Naive B cell (primary cell): ENCODE results near the gene ELFN2. TPM values are rescaled to one million over a fixed set of nuclear protein-coding genes. Genes with fewer than 3 reads are reported as not detected.

ENCODE experiments used
- ATAC-seq, 2 donors: fragments of 150-1000 bp; cut with Tn5 transposase; 2 replicates each; pipeline ENCODE4 v1.10.0; 2021; ENCODE audit warnings: low read depth in 2 of 2, mild to moderate bottlenecking in 2 of 2, moderate library complexity in 2 of 2
- DNase-seq: peaks from one replicate; pipeline ENCODE4 v3.0.0; 2022
- H3K27ac Mint-ChIP-seq, 6 donors: one replicate each; pipeline ENCODE4 v1.8.0; 2020 to 2022; ENCODE audit warnings: mild to moderate bottlenecking in 6 of 6, mixed read lengths in 6 of 6, moderate library complexity in 5 of 6, inconsistent platforms in 2 of 6
- H3K27me3 Mint-ChIP-seq, 3 donors: one replicate each; pipeline ENCODE4 v1.8.0; 2021 to 2022; ENCODE audit warnings: mixed read lengths in 3 of 3, mild to moderate bottlenecking in 1 of 3
- H3K36me3 Mint-ChIP-seq, 2 donors: one replicate each; pipeline ENCODE4 v1.8.0; 2020 to 2022; ENCODE audit warnings: mixed read lengths in 2 of 2, inconsistent platforms in 1 of 2, mild to moderate bottlenecking in 1 of 2
- H3K4me1 Mint-ChIP-seq, 3 donors: one replicate each; pipeline ENCODE4 v1.8.0; 2020 to 2022; ENCODE audit warnings: mixed read lengths in 3 of 3, inconsistent platforms in 1 of 3, mild to moderate bottlenecking in 1 of 3, moderate library complexity in 1 of 3
- H3K4me3 Mint-ChIP-seq, 8 donors: one replicate each; pipeline ENCODE4 v1.8.0; 2020 to 2022; ENCODE audit warnings: mild to moderate bottlenecking in 8 of 8, mixed read lengths in 8 of 8, moderate library complexity in 8 of 8, inconsistent platforms in 2 of 8
- H3K9me3 Mint-ChIP-seq, 7 donors: one replicate each; pipeline ENCODE4 v1.8.0; 2020 to 2022; ENCODE audit warnings: mixed read lengths in 7 of 7, mild to moderate bottlenecking in 5 of 7, inconsistent platforms in 2 of 7, moderate library complexity in 1 of 7
- polyA plus RNA-seq, 6 donors: library from polyadenylated mRNA; unstranded; fragments of 300-500 nt; fragmentation: Illumina TruSeq; gene quantifications; one replicate each; pipeline ENCODE4 v1.2.3, GENCODE V29; 2021; ENCODE audit warnings: low read depth in 6 of 6

ELFN2 gene
- polyA plus RNA-seq, 6 donors from 2014 or later, result not detected

DNA sequence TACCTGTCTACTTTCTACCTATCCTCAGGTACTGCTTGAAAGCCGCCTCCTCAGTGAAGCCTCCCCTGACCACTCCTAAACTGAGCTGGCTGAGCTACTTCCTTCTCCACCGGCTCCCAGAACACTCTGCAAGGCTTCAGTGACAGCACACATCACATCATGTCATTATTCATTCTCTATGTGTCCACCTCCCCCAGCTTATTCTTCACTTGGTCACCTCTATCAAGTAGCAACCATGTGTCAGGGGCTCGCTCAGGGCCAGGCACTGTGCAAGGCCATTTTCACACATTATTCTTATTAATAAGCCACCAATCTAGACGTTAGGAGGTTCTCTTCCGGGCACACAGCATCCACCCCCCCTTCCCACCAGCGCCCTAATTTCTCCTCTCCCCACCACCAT is 3.7 kb upstream of the ELFN2 start:
- H3K4me1 Mint-ChIP-seq, result peaks cover 4 to 25% (median 23%) of the 10 kb centered on the region in 3 donors
- ATAC-seq (no peak), DNase-seq (no peak)
- peak overlapping the region in 1 of 6 donors; percentile 54 for H3K27ac Mint-ChIP-seq
- H3K36me3 Mint-ChIP-seq, result peaks cover 0 to 5% of the 10 kb centered on the region in 2 donors
- peaks cover 0 to 3% (median 0%) of the 10 kb centered on the region in 7 donors for H3K9me3 Mint-ChIP-seq
- peaks cover 52 to 87% (median 76%) of the 10 kb centered on the region in 3 donors for H3K27me3 Mint-ChIP-seq
- no peak overlapping the region for H3K4me3 Mint-ChIP-seq

- Mint-ChIP-seq H3K36me3 (peaks cover 0 to 5% of the 10 kb centered on the region in 2 donors), H3K4me1 (peaks cover 4 to 31% (median 18%) of the 10 kb centered on the region in 3 donors), H3K27me3 (peaks cover 52 to 92% (median 76%) of the 10 kb centered on the region in 3 donors), H3K27ac (peak overlapping the region in 1 of 6 donors; percentile 75), H3K9me3 (peaks cover 0 to 3% (median 0%) of the 10 kb centered on the region in 7 donors), H3K4me3 (peak overlapping the region; percentile 7 to 73 (median 48))
- peak; percentile 33 for DNase-seq
- ATAC-seq, result peak; percentile 42 to 61
Measured at GRCh38 chr22:37428649-37429586, 1.6 kb upstream of the ELFN2 start.

- H3K27ac Mint-ChIP-seq, result peak overlapping the region in 1 of 6 donors; percentile 75
- H3K36me3 Mint-ChIP-seq, result peaks cover 0 to 5% of the 10 kb centered on the region in 2 donors
- no peak for ATAC-seq
- DNase-seq, result no peak
- H3K4me1 Mint-ChIP-seq, result peaks cover 4 to 31% (median 18%) of the 10 kb centered on the region in 3 donors
- H3K9me3 Mint-ChIP-seq, result peaks cover 0 to 3% (median 0%) of the 10 kb centered on the region in 7 donors
- peaks cover 55 to 88% (median 74%) of the 10 kb centered on the region in 3 donors for H3K27me3 Mint-ChIP-seq
- H3K4me3 Mint-ChIP-seq, result peak overlapping the region in 6 of 8 donors; percentile 39 to 74 (median 70)
Measured at GRCh38 chr22:37427711-37428635, 694 bp upstream of the ELFN2 start.

- DNase-seq (no peak), ATAC-seq (peak in 1 of 2 donors; percentile 20)
- Mint-ChIP-seq H3K9me3 (no peaks in the 10 kb centered on the region), H3K4me3 (peak overlapping the region in 7 of 8 donors; percentile 49 to 81 (median 72)), H3K27ac (peak overlapping the region in 1 of 6 donors; percentile 76), H3K36me3 (no peaks in the 10 kb centered on the region), H3K27me3 (peaks cover 50 to 82% (median 68%) of the 10 kb centered on the region in 3 donors), H3K4me1 (peaks cover 4 to 31% (median 18%) of the 10 kb centered on the region in 3 donors)
Measured at GRCh38 chr22:37426706-37427134, 559 bp downstream of the ELFN2 start.

DNA sequence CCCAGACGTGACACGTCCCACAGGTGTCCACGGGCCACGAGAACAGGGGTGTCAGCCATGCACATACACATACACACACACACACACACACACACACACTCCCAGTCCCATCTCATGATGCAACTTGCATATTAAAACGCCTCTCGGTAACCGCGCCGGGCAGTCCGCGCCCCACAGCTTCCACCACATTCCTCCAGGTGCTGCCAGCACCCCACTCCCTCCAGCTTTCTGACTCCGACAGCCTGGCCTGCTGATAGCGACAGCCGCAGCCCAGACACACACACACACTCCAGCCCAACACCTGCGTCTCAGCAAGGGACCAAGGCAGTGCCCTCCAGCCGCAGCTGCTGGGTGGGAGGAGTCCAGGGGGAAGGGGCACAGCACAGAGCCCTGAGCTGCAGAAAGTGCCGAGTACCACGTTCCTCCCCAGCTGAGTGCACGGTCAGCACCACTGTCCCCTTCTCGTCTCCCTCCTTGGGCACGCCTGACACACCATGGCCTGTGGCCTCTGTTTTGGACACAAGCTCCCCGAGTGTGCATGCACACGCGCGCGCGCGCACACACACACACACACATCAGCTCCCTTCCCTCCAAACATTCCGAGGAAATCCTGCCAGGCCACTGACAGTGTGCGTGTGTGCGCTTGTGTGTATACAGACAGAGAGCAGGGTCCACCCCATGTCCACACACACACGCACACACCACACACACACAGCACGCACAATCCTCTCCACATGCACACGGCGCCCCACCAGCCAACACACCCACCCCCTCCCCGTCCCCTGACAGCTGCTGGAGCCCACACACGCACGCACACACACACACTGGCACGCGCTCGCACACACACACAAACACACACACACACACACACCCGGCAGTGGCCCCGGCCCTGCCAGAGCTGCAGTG is 1.2 kb downstream of the ELFN2 start:
- DNase-seq (no peak), ATAC-seq (peak; percentile 22 to 24)
- peaks cover 50 to 82% (median 68%) of the 10 kb centered on the region in 3 donors for H3K27me3 Mint-ChIP-seq
- peak overlapping the region in 3 of 6 donors; percentile 26 to 73 (median 64) for H3K27ac Mint-ChIP-seq
- H3K36me3 Mint-ChIP-seq, result no peaks in the 10 kb centered on the region
- H3K9me3 Mint-ChIP-seq, result no peaks in the 10 kb centered on the region
- peak overlapping the region in 6 of 8 donors; percentile 56 to 81 (median 73) for H3K4me3 Mint-ChIP-seq
- peaks cover 4 to 34% (median 18%) of the 10 kb centered on the region in 3 donors for H3K4me1 Mint-ChIP-seq

- H3K9me3 Mint-ChIP-seq, result no peaks in the 10 kb centered on the region
- H3K4me1 Mint-ChIP-seq, result peaks cover 8 to 41% (median 23%) of the 10 kb centered on the region in 3 donors
- H3K27me3 Mint-ChIP-seq, result peaks cover 51 to 82% (median 68%) of the 10 kb centered on the region in 3 donors
- H3K36me3 Mint-ChIP-seq, result no peaks in the 10 kb centered on the region
- peak overlapping the region in 4 of 8 donors; percentile 9 to 74 (median 58) for H3K4me3 Mint-ChIP-seq
- H3K27ac Mint-ChIP-seq, result peak overlapping the region in 2 of 6 donors; percentile 37 to 64
- ATAC-seq (no peak), DNase-seq (no peak)
Measured at GRCh38 chr22:37425369-37425768, 1.9 kb downstream of the ELFN2 start.

DNA sequence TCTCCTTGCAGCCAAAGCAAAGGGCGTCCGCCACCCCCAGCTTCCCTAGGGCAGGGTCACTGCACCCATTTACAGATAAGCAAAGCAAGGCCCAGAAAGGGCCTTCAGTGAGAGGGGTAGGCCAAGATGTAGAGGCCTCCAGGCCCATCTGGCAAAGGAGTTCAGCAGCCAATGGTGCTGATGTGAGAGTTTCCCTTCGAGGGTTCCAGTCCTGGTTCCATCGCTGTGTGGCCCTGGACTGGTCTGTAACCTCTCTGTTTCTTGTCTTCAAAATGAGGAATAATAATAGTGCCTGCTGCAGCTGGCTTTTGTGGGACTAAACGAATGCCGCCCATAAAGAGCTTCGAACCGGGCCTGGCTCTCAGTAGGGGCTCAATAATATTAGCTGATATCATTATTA is 4.0 kb downstream of the ELFN2 start:
- Mint-ChIP-seq H3K4me3 (no peak overlapping the region), H3K27ac (no peak overlapping the region), H3K27me3 (peaks cover 54 to 83% (median 72%) of the 10 kb centered on the region in 3 donors), H3K9me3 (no peaks in the 10 kb centered on the region), H3K36me3 (no peaks in the 10 kb centered on the region), H3K4me1 (peaks cover 19 to 44% (median 32%) of the 10 kb centered on the region in 3 donors)
- DNase-seq (no peak), ATAC-seq (no peak)

DNA sequence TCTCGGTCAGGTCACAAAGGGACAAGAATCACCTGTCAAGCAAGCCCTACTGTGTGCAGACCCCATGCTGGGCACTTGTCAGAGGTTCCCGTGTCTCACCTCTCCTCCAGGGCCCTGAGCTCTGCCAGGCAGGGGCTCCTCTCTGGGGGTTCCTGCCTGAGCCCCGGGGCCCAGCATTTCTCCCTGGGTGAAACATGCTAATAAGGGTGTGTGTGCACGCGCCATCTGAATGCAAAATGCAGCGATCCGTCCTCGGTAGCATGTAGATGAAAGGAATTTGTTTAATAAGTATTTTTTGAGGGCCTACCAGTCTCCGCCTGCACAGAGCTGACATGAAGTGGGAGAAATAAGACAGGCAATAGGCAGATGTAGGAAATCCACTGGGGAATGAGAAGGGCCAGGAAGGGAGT is 5.8 kb downstream of the ELFN2 start:
- Mint-ChIP-seq H3K27me3 (peaks cover 59 to 86% (median 78%) of the 10 kb centered on the region in 3 donors), H3K27ac (no peak overlapping the region), H3K9me3 (no peaks in the 10 kb centered on the region), H3K36me3 (no peaks in the 10 kb centered on the region), H3K4me3 (peak overlapping the region in 4 of 8 donors; percentile 1 to 89 (median 60)), H3K4me1 (peaks cover 26 to 42% (median 31%) of the 10 kb centered on the region in 3 donors)
- ATAC-seq (no peak), DNase-seq (no peak)

DNA sequence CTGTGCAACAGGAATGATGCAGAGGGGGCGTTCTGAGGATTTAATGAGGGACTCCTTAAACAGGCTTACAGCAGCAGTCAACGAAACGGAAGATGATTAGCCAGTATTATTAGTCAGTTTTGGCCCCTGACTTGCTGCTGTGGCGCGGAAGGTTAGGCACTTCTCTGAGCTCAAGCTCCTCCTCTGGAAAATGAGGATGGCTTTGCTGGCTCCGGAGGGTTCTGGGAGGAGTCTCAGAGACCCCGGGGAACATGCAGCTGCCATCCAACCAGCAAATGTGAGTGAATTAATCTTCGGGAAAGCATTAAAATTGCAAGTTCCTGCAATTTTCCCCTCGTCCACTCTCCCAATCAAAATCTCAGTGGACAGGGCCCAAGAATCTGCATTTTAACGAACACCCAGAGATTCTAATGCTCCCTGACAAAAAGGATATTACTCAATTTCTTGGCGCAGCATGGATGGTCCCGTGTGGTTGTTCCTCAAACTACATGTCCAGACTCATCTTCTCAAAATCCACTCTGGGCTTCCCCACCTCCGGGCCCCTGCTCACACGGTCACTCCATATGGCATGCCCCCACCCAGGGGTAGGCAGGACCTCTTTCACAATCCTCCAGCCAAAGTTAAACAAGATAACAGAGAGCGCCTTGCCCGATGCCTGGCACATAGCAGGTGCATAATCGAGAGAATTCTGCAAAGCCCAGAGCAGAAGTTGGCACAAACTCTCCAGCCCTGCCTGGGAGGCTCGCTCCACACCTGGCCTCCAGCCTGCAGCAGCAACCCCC is 6.4 kb downstream of the ELFN2 start:
- Mint-ChIP-seq H3K9me3 (no peaks in the 10 kb centered on the region), H3K4me1 (peaks cover 30 to 42% (median 31%) of the 10 kb centered on the region in 3 donors), H3K4me3 (peak overlapping the region; percentile 67 to 91 (median 89)), H3K36me3 (no peaks in the 10 kb centered on the region), H3K27ac (no peak overlapping the region), H3K27me3 (peaks cover 54 to 86% (median 78%) of the 10 kb centered on the region in 3 donors)
- ATAC-seq (no peak), DNase-seq (no peak)

GRCh38 chr22:37419969-37420685 is 7.2 kb downstream of the ELFN2 start:
- DNase-seq, result no peak
- peak; percentile 44 to 49 for ATAC-seq
- Mint-ChIP-seq H3K4me1 (peaks cover 28 to 38% (median 32%) of the 10 kb centered on the region in 3 donors), H3K27me3 (peaks cover 49 to 85% (median 76%) of the 10 kb centered on the region in 3 donors), H3K36me3 (no peaks in the 10 kb centered on the region), H3K27ac (peak overlapping the region in 1 of 6 donors; percentile 53), H3K4me3 (peak overlapping the region; percentile 67 to 91 (median 89)), H3K9me3 (no peaks in the 10 kb centered on the region)
